Mesendoderm (in vitro differentiated cells): Measurements from ENCODE around the gene RBM3.

ENCODE experiments used
- DNase-seq: peaks from one replicate; pipeline ENCODE4 v3.0.0; 2013
- H2AK5ac ChIP-seq: 2 replicates; pipeline ENCODE4 v1.6.1; 2013; ENCODE audit warnings: low read length, inconsistent platforms
- H2BK120ac ChIP-seq: 2 replicates; pipeline ENCODE4 v1.6.1; 2013; ENCODE audit warnings: low read depth, mild to moderate bottlenecking, low read length, moderate library complexity, mixed read lengths
- H2BK15ac ChIP-seq: replicated peaks from 2 replicates; pipeline ENCODE4 v1.6.1; 2013; ENCODE audit warnings: low read depth, mild to moderate bottlenecking, moderate library complexity
- H2BK5ac ChIP-seq: 2 replicates; pipeline ENCODE4 v1.6.1; 2013; ENCODE audit warnings: low read length, inconsistent platforms
- H3K18ac ChIP-seq: 2 replicates; pipeline ENCODE4 v1.6.1; 2013; ENCODE audit warnings: mild to moderate bottlenecking, low read length, mixed read lengths
- H3K23ac ChIP-seq: one replicate; pipeline ENCODE4 v1.6.1; 2013; ENCODE audit warnings: low read length
- H3K27ac ChIP-seq: 2 replicates; pipeline ENCODE4 v1.5.1; 2013; ENCODE audit warnings: low read depth, mild to moderate bottlenecking, inconsistent platforms, low read length, moderate library complexity
- H3K27me3 ChIP-seq: 2 replicates; pipeline ENCODE4 v1.6.1; 2013; ENCODE audit warnings: low read length, control low read depth, mild to moderate bottlenecking, inconsistent platforms; ENCODE audit not compliant: insufficient read depth, poor library complexity
- H3K36me3 ChIP-seq: 2 replicates; pipeline ENCODE4 v1.6.1; 2013; ENCODE audit warnings: low read length, inconsistent platforms; ENCODE audit not compliant: control insufficient read depth, insufficient read depth
- H3K4ac ChIP-seq: one replicate; pipeline ENCODE4 v1.6.1; 2013; ENCODE audit warnings: low read depth, mild to moderate bottlenecking, low read length, moderate library complexity
- H3K4me1 ChIP-seq: 2 replicates; pipeline ENCODE4 v1.6.1; 2013; ENCODE audit warnings: low read depth, low read length, inconsistent platforms; ENCODE audit not compliant: control insufficient read depth
- H3K4me2 ChIP-seq: 2 replicates; pipeline ENCODE4 v1.6.1; 2013; ENCODE audit warnings: low read length
- H3K4me3 ChIP-seq: 2 replicates; pipeline ENCODE4 v1.5.1; 2013; ENCODE audit warnings: mild to moderate bottlenecking, low read length
- H3K56ac ChIP-seq: one replicate; pipeline ENCODE4 v1.6.1; 2013; ENCODE audit warnings: low read length
- H3K79me1 ChIP-seq: 2 replicates; pipeline ENCODE4 v1.6.1; 2013; ENCODE audit warnings: low read length, inconsistent platforms
- H3K79me2 ChIP-seq: 2 replicates; pipeline ENCODE4 v1.6.1; 2013; ENCODE audit warnings: mild to moderate bottlenecking, low read length; ENCODE audit not compliant: control insufficient read depth, insufficient read depth
- H3K9ac ChIP-seq: 2 replicates; pipeline ENCODE4 v1.6.1; 2013; ENCODE audit warnings: low read length, inconsistent platforms
- H4K5ac ChIP-seq: one replicate; pipeline ENCODE4 v1.6.1; 2013; ENCODE audit warnings: low read length
- H4K8ac ChIP-seq: one replicate; pipeline ENCODE4 v1.6.1; 2013; ENCODE audit warnings: low read depth, mild to moderate bottlenecking, control low read depth, low read length, moderate library complexity
- WGBS: extraction: QIAGEN DNeasy Blood & Tissue Kit; methylation state at CpG from one replicate; pipeline ENCODE4 v1.1.7; 2013; ENCODE audit warnings: low lambda C conversion rate, missing lambda C conversion rate; ENCODE audit not compliant: insufficient coverage; ENCODE audit errors: extremely low coverage; 5-methylcytosine and 5-hydroxymethylcytosine counted together

Gene RBM3

DNA sequence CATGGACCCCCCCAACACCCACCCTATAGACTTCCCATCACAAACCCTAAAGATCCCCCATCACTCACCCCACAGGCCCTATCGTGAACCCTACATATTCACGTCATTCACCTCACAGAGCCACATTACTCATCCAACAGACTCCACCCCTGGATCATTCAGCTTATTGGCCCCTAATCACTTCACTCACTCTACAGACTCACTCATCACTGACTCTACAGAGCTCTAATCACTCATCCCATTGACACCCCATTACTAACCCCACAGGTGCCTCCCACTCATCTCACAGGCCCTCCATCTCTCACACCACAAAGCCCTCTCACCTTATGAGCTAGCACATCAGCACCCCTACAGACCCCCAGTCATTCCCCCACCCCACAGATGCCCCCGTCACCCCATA, 41.1 kb upstream of the RBM3 start:
- no CpG with 5 or more reads among the region's 3 CpGs for WGBS
- H3K79me2 ChIP-seq, result no peaks in the 10 kb centered on the region
- H3K4me3 ChIP-seq, result no peak overlapping the region

DNA sequence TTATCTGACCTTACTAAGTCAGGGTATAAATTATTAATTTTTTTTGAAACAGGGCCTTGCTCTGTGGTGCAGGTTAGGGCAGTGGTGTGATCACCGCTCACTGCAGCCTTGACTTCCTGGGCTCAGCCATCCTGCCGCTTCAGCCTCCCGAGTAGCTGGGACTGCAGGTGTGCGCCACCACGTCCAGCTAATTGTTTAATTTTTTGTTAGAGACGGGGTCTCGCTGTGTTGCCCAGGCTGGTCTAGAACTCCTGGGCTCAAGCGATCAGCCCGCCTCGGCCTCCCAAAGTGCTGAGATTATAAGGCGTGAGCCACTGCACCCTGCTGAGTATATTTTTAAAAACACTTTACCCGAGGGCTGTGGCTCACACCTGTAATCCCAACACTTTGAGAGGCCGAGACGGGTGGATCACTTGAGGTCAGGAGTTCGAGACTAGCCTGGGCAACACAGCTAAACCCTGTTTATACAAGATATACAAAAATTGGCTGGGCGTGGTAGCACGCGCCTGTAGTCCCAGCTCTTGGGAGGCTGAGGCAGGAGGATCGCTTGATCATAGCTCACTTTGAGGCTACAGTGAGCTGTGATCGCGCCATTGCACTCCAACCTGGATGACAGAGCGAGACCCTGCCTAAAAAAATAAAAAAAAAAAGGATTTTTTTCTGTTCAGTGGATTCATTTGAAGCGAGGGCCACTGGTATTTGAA, 35.5 kb upstream of the RBM3 start:
- Histone ChIP-seq H3K79me1 (no peaks in the 10 kb centered on the region), H2BK15ac (no peak overlapping the region), H3K4me3 (no peak overlapping the region), H2BK120ac (no peak overlapping the region), H2BK5ac (no peak overlapping the region), H3K4me1 (no peaks in the 10 kb centered on the region), H3K27me3 (no peaks in the 10 kb centered on the region), H3K56ac (no peak overlapping the region), H2AK5ac (no peak overlapping the region), H3K4ac (no peak overlapping the region), H4K5ac (no peak overlapping the region), H3K36me3 (no peaks in the 10 kb centered on the region), H3K4me2 (no peak overlapping the region), H4K8ac (no peak overlapping the region), H3K18ac (no peak overlapping the region), H3K9ac (no peak overlapping the region), H3K79me2 (no peaks in the 10 kb centered on the region), H3K23ac (no peak overlapping the region), H3K27ac (no peak overlapping the region)
- no peak for DNase-seq
- no CpG with 5 or more reads among the region's 23 CpGs for WGBS

More for the DNA sequence above, 41.1 kb upstream of the RBM3 start:
- Histone ChIP-seq H3K79me1 (no peaks in the 10 kb centered on the region), H3K4me1 (no peaks in the 10 kb centered on the region), H3K36me3 (no peaks in the 10 kb centered on the region), H3K56ac (no peak overlapping the region), H4K5ac (no peak overlapping the region), H4K8ac (no peak overlapping the region), H3K23ac (no peak overlapping the region), H3K27ac (no peak overlapping the region), H3K18ac (no peak overlapping the region), H2BK120ac (no peak overlapping the region), H2BK15ac (no peak overlapping the region), H3K4me2 (no peak overlapping the region), H2AK5ac (no peak overlapping the region), H3K9ac (no peak overlapping the region), H3K4ac (no peak overlapping the region), H3K27me3 (no peaks in the 10 kb centered on the region), H2BK5ac (no peak overlapping the region)
- no peak for DNase-seq

DNA sequence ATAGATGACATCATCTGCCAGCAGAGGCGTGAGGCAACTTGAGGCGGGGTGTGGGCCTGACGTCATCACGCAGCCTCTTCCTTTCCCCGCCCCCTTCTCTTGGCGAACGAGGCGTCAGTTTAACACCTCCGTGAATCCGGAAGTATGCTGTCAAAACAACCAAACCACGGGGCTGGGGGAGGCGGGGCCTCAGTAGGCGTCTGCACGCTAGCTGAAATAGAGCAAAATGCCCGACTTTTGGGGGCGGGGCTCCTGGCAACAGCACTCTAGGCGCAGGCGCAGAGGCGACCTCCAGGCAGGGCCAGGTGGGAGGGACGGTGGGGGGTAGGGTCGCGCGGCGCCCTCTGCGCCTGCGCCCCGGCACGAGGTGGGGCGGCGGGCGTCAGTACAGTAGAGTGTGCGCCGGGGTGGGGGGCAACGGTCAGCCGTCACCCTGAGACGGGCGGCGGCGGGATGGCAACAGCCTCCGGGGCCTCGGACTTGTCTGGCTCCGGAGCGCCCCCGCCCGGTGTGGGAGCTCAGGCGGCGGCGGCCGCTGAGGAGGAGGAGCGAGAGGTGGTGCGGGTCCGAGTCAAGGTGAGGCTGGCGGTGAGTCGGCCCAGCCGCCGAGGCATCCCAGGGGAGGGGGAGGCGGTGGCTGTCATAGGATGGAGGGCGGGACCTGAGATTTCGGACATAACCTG, 34.8 kb upstream of the RBM3 start, which contains the start of gene TBC1D25:
Gene TBC1D25, plus strand, starts transcription at position 370 of the 683 bp plus-strand sequence. Its CDS starts 84 bp downstream, at position 454.
- H2BK15ac ChIP-seq, result no peak within 1 kb of the TSS
- peak within 1 kb of the TSS; percentile 86 for H3K56ac ChIP-seq
- peak; percentile 99 for DNase-seq
- H2BK120ac ChIP-seq, result no peak within 1 kb of the TSS
- H4K8ac ChIP-seq, result no peak within 1 kb of the TSS
- no peaks in the 10 kb centered on the region for H3K4me1 ChIP-seq
- no peak within 1 kb of the TSS for H4K5ac ChIP-seq
- no peak within 1 kb of the TSS for H2BK5ac ChIP-seq
- peak within 1 kb of the TSS; percentile 58 for H3K4me3 ChIP-seq
- no peaks in the 10 kb centered on the region for H3K79me2 ChIP-seq
- H3K79me1 ChIP-seq, result no peaks in the 10 kb centered on the region
- H2AK5ac ChIP-seq, result no peak within 1 kb of the TSS
- H3K27me3 ChIP-seq, result no peaks in the 10 kb centered on the region
- no CpG with 5 or more reads among the region's 59 CpGs for WGBS
- H3K9ac ChIP-seq, result peak within 1 kb of the TSS; percentile 64
- H3K4me2 ChIP-seq, result peak within 1 kb of the TSS; percentile 42
- H3K4ac ChIP-seq, result no peak within 1 kb of the TSS
- no peaks in the 10 kb centered on the region for H3K36me3 ChIP-seq
- no peak within 1 kb of the TSS for H3K27ac ChIP-seq
- H3K18ac ChIP-seq, result no peak within 1 kb of the TSS
- no peak within 1 kb of the TSS for H3K23ac ChIP-seq

DNA sequence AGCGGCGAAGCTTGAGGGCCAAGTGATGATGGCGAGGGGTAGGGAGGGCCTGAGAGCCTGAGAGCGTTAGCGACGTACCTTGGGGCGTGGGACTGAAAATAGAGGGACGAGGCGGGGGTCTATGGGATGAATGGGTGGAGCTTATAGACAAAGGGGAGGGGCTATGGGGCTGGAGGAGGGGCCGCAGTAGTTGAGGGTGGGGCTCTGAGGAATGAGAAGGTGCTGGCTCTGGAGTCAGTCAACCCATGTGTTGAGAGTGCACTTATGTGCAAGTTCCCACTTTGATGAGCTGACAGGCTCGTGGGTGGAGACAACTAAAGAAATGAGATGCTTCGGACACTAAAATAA, 34.3 kb upstream of the RBM3 start:
- no peak overlapping the region for H2BK5ac ChIP-seq
- H3K4me1 ChIP-seq, result no peaks in the 10 kb centered on the region
- H3K4me3 ChIP-seq, result peak overlapping the region; percentile 58
- H3K9ac ChIP-seq, result peak overlapping the region; percentile 64
- no peaks in the 10 kb centered on the region for H3K27me3 ChIP-seq
- H2BK15ac ChIP-seq, result no peak overlapping the region
- H4K5ac ChIP-seq, result no peak overlapping the region
- no peak overlapping the region for H3K23ac ChIP-seq
- H2BK120ac ChIP-seq, result no peak overlapping the region
- no peak overlapping the region for H3K27ac ChIP-seq
- H4K8ac ChIP-seq, result no peak overlapping the region
- no peak overlapping the region for H3K4ac ChIP-seq
- H3K4me2 ChIP-seq, result peak overlapping the region; percentile 42
- H3K56ac ChIP-seq, result peak overlapping the region; percentile 86
- no CpG with 5 or more reads among the region's 12 CpGs for WGBS
- no peaks in the 10 kb centered on the region for H3K36me3 ChIP-seq
- no peak overlapping the region for H3K18ac ChIP-seq
- DNase-seq, result no peak
- no peaks in the 10 kb centered on the region for H3K79me2 ChIP-seq
- no peaks in the 10 kb centered on the region for H3K79me1 ChIP-seq
- H2AK5ac ChIP-seq, result no peak overlapping the region

DNA sequence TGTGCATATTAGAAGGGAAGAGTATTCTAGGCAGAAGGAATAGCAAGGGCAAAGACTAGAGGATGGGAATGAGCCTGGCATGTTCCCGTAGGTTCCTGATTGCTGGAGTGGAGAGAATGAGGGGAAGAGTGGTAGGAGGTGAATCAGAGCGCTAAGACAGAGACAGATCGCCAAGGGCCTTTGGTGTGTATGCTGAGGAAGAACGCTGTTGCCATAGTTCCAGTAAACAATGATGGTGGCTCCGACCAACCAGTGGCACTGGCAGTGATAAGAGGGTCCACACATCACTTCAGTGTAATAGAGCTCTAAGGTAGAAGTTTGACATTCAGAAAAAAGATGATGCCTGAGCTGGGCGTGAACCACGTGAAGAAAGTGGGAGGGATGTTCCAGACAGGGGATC, 33.8 kb upstream of the RBM3 start:
- Histone ChIP-seq H2AK5ac (no peak overlapping the region), H4K5ac (no peak overlapping the region), H4K8ac (no peak overlapping the region), H3K27me3 (no peaks in the 10 kb centered on the region), H2BK120ac (no peak overlapping the region), H3K27ac (no peak overlapping the region), H3K79me2 (no peaks in the 10 kb centered on the region), H3K23ac (no peak overlapping the region), H3K36me3 (no peaks in the 10 kb centered on the region), H3K56ac (no peak overlapping the region), H3K4me1 (no peaks in the 10 kb centered on the region), H3K18ac (no peak overlapping the region), H3K4me2 (no peak overlapping the region), H3K4ac (no peak overlapping the region), H2BK15ac (no peak overlapping the region), H2BK5ac (no peak overlapping the region), H3K4me3 (no peak overlapping the region), H3K79me1 (no peaks in the 10 kb centered on the region), H3K9ac (no peak overlapping the region)
- DNase-seq, result peak; percentile 22
- no CpG with 5 or more reads among the region's 7 CpGs for WGBS
